Adrenal gland (tissue), 12 donors: ENCODE measurements around the gene ZNF117. TPM values are rescaled to one million over a fixed set of nuclear protein-coding genes. Genes with fewer than 3 reads are reported as not detected.
"Not testable (repeated sequence)": the region's sequence is repeated elsewhere in the genome, so short reads cannot be mapped to it uniquely, and the experiment has no call there.

ENCODE experiments used
- DNase-seq, 7 donors: peaks; one replicate each; pipeline ENCODE4 v3.0.0-alpha.2; 2019 to 2020
- H3K27ac ChIP-seq, 5 donors: fragments of 200-600 bp; sonication (generic) in 4 of 5; 1 replicate in 3 of 5; 2 replicates in 2 of 5; pipeline versions ENCODE4 v1.5.1 to v1.8.0; 2016 to 2020; ENCODE audit warnings: mild to moderate bottlenecking in 1 of 5
- H3K27me3 ChIP-seq: fragments of 200-600 bp; 2 replicates; pipeline ENCODE4 v1.8.0; 2021
- H3K36me3 ChIP-seq, 2 donors: fragments of 200-600 bp; replicated peaks in 1 of 2; 1 replicate in 1 of 2; 2 replicates in 1 of 2; pipeline versions ENCODE4 v1.5.1 to v1.8.0; 2018 to 2022
- H3K4me1 ChIP-seq, 2 donors: fragments of 200-600 bp; replicated peaks in 1 of 2; 1 replicate in 1 of 2; 2 replicates in 1 of 2; pipeline versions ENCODE4 v1.5.1 to v1.8.0; 2018 to 2021
- H3K4me3 ChIP-seq, 4 donors: fragments of 200-600 bp; sonication (generic) in 3 of 4; one replicate each; pipeline ENCODE4 v1.5.1; 2016 to 2018
- H3K9me3 ChIP-seq, 3 donors: fragments of 200-600 bp; sonication (generic) in 1 of 3; replicated peaks in 1 of 3; 1 replicate in 2 of 3; 2 replicates in 1 of 3; pipeline versions ENCODE4 v1.5.1 to v1.8.0; 2016 to 2021
- CTCF ChIP-seq, 6 experiments: fragments of 450-650 bp in 4 of 6; fragments of 200-600 bp in 2 of 6; sonication (generic) in 1 of 6; IDR thresholded peaks; 1 replicate in 5 of 6; 2 replicates in 1 of 6; pipeline versions ENCODE4 v1.5.1 to v1.8.0; 2016 to 2021; ENCODE audit warnings: antibody characterized with exemption in 6 of 6, mild to moderate bottlenecking in 2 of 6, moderate library complexity in 1 of 6
- POLR2A ChIP-seq, 2 donors: fragments of 450-650 bp; IDR thresholded peaks; one replicate each; pipeline ENCODE4 v1.6.1; 2017; ENCODE audit warnings: antibody characterized with exemption in 2 of 2, mild to moderate bottlenecking in 2 of 2, moderate library complexity in 1 of 2
- WGBS, 4 donors: extraction: QIAGEN DNeasy Blood & Tissue Kit in 2 of 4; methylation state at CpG; one replicate each; pipeline versions ENCODE4 v1.1.5 to v1.1.7; 2013 to 2017; 5-methylcytosine and 5-hydroxymethylcytosine counted together
- intact Hi-C, 2 donors: fragments of 100-400 bp; cut with DNase I; formaldehyde crosslinking; loops; one replicate each; pipeline versions ENCODE4 v1.14.1 to v1.15.0; 2022 to 2023
- polyA plus RNA-seq, 3 donors: library from polyadenylated mRNA; stranded (reverse); fragments of 200-250 nt in 2 of 3; fragments of 350-450 nt in 1 of 3; fragmentation: Illumina TruSeq in 1 of 3; extraction: RNeasy Lipid Tissue Mini Kit (QIAGEN cat#74804) in 1 of 3; gene quantifications; one replicate each; pipeline ENCODE4 v1.2.3, GENCODE V29; 2013 to 2014
- total RNA-seq, 9 donors: library from RNA; depleted of rRNA in 4 of 9; stranded (reverse); fragments of >200 nt in 4 of 9; fragments of 120-200 nt in 1 of 9; fragmentation: NEBNext Ultra II Directional in 1 of 9; extraction: Animal tissue kit (Norgen Biotek cat#: 25700) in 1 of 9; gene quantifications; one replicate each; pipeline versions ENCODE4 v1.1.0 to v1.2.4, GENCODE V29; 2013 to 2023
- donor health status: healthy with polysubstance abuse.
- donor health status: Bipolar disorder and iron deficiency.
- donor health status: DM: yes; HTN: yes; CAD: no.
- donor health status: DM: no; HTN: no; CAD: no.
- donor health status: DM: no; HTN: no; CAD: no.
- donor health status: DM: yes; HTN: yes; CAD: no.

The ZNF117 gene
- total and polyA plus RNA-seq, 12 donors, result 12.0 to 145 (median 39.9) TPM

DNA sequence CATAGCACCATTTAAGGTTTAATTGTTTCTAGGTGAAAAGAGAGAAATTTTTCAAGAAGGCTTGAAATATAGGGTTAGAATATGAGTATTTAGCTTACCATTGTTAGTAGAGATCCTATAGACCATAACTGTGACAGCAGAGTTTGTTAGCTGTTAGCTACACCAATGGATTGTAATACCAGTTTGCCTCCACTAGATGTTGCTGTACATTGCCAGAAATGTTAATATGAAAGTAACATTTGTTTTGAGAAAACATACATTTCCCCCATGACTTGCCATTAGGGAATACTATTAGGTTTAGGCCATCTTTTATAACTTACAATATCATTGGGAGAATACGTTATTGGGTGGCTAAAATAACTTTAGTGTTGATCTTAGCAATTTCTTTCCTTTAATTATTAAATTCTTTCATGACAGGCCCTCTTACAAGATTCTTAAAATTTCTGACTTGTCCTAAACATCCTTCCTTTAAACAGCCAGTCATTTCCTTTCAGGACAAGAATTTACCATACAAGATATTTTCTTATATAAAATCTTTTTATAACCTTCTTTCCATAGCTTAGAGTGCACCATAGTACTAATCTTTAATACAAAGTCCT lies 39.5 kb downstream of the ZNF117 start:
- Histone ChIP-seq H3K4me3 (no peak overlapping the region), H3K27me3 (no peaks in the 10 kb centered on the region), H3K36me3 (no peaks in the 10 kb centered on the region), H3K9me3 (no peaks in the 10 kb centered on the region), H3K27ac (no peak overlapping the region), H3K4me1 (peaks cover 7 to 13% of the 10 kb centered on the region in 2 donors)
- DNase-seq, result peak in 1 of 7 donors; percentile 15
- TF ChIP-seq CTCF (IDR thresholded peaks at IDR 0.05) (peak; percentile 74 to 91 (median 88)), POLR2A (IDR thresholded peaks at IDR 0.05) (no peak)
- 0 to 3% (median 3%) methylated on average over 1 of the region's 1 CpG for WGBS, 4 donors
- intact Hi-C loops, result loop anchor here in 1 of 2 donors (5.0 kb wide), 1 partner anchor 356 kb away; no protein-coding TSS in a partner anchor

DNA sequence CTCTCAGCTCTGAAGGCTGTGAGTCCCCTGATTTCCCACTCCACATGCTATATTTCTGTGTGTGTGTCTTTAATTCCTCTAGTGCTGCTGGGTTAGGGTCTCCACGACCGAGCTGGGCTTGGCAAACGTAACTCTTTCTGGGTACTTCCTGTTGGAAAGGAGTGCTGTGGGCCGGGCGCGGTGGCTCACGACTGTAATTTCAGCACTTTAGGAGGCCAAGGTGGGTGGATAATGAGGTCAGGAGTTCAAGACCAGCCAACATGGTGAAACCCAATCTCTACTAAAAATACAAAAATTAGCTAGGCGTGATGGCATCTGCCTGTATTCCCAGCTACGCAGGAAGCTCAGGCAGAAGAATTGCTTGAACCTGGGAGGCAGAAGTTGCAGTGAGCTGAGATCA lies 40.2 kb downstream of the ZNF117 start:
- not testable (repeated sequence) for H3K27ac ChIP-seq, H3K9me3 ChIP-seq, H3K4me3 ChIP-seq, H3K27me3 ChIP-seq, H3K36me3 ChIP-seq
- H3K4me1 ChIP-seq, result peaks cover 7 to 13% of the 10 kb centered on the region in 2 donors
- intact Hi-C loops, result loop anchor here in 1 of 2 donors (5.0 kb wide), 1 partner anchor 357 kb away; no protein-coding TSS in a partner anchor
- DNase-seq, result peak in 2 of 7 donors; percentile 44 to 64
- 51 to 66% (median 58%) methylated on average over 9 of the region's 9 CpGs for WGBS, 4 donors

DNA sequence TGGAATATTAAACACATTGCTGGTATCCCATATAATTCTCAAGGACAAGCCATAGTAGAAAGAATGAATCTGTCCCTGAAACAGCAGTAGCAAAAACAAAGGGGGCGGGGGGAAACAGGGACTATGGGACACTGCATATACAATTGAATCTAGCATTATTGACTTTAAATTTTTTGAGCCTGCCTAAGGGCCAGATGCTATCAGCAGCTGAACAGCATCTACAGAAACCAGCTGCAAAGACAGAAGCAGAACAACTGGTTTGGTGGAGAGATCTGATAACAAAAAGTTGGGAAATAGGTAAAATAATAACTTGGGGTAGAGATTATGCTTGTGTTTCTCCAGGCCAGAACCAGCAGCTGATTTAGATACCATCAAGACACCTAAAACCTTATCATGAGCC lies 42.1 kb downstream of the ZNF117 start:
- 82 to 92% (median 87%) methylated on average over 1 of the region's 1 CpG for WGBS, 4 donors
- peaks cover 7 to 13% of the 10 kb centered on the region in 2 donors for H3K4me1 ChIP-seq

GRCh38 chr7:64947252-64948000 lies 43.4 kb downstream of the ZNF117 start:
- H3K27ac ChIP-seq, result no peak overlapping the region
- WGBS, 4 donors, result 0 to 3% (median 1%) methylated on average over 2 to 59 of the region's 59 CpGs
- intact Hi-C loops, result loop anchor here in 1 of 2 donors (5.0 kb wide), 1 partner anchor 365 kb away; no protein-coding TSS in a partner anchor
- TF ChIP-seq CTCF (IDR thresholded peaks at IDR 0.05) (no peak), POLR2A (IDR thresholded peaks at IDR 0.05) (no peak)
- peaks cover 7 to 13% of the 10 kb centered on the region in 2 donors for H3K4me1 ChIP-seq
- DNase-seq, result peak in 3 of 7 donors; percentile 5 to 24 (median 23)
- no peaks in the 10 kb centered on the region for H3K27me3 ChIP-seq
- no peaks in the 10 kb centered on the region for H3K36me3 ChIP-seq
- H3K9me3 ChIP-seq, result no peaks in the 10 kb centered on the region
- peak overlapping the region in 2 of 4 donors; percentile 10 to 57 for H3K4me3 ChIP-seq

More for the DNA sequence above, 42.1 kb downstream of the ZNF117 start:
- H3K36me3 ChIP-seq, H3K27ac ChIP-seq, H3K27me3 ChIP-seq, DNase-seq, H3K9me3 ChIP-seq, H3K4me3 ChIP-seq: not testable (repeated sequence)
- intact Hi-C loops, result loop anchor here in 1 of 2 donors (5.0 kb wide), 1 partner anchor 364 kb away; no protein-coding TSS in a partner anchor

DNA sequence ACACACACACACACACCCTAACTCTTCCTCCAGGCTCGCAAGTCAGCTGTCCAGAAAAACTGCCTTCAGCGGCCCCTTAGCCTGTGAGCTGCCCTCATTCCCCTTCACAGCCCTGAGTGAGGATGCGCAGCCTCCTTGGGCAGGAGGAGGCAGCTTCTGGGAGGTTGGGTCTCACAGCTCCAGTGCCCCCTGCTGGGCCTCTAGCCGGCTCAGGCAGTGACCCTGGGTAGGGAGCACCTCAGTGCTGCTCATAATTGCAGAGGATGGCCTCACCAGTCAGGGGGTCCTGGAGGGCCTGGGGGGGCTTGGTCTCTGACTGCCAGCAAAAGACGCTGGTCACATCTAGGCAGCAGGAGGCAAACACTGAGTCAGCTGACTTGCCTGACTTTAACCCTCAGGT lies 44.1 kb downstream of the ZNF117 start:
- TF ChIP-seq CTCF (IDR thresholded peaks at IDR 0.05) (peak in 1 of 6 experiments; percentile 13), POLR2A (IDR thresholded peaks at IDR 0.05) (no peak)
- WGBS, 4 donors, result 31 to 38% (median 34%) methylated on average over 5 of the region's 5 CpGs
- intact Hi-C loops, result loop anchor here in 1 of 2 donors (5.0 kb wide), 1 partner anchor 366 kb away; no protein-coding TSS in a partner anchor
- peaks cover 7 to 13% of the 10 kb centered on the region in 2 donors for H3K4me1 ChIP-seq
- no peak overlapping the region for H3K4me3 ChIP-seq
- no peaks in the 10 kb centered on the region for H3K36me3 ChIP-seq
- H3K27ac ChIP-seq, result no peak overlapping the region
- no peaks in the 10 kb centered on the region for H3K9me3 ChIP-seq
- H3K27me3 ChIP-seq, result no peaks in the 10 kb centered on the region
- DNase-seq, result peak in 1 of 7 donors; percentile 8
